ENCODE measurements around the gene JUND.
"Not testable (repeated sequence)": the region's sequence is repeated elsewhere in the genome, so short reads cannot be mapped to it uniquely, and the experiment has no call there.

The JUND gene

GRCh38 chr19:18281082-18282020, at the start of gene JUND:
TSS of gene JUND (minus strand) at chr19:18281622. CDS start at chr19:18281484, 138 bp downstream.
- DNase-seq (ENCODE audit: low read depth) = peak; percentile 96

- DNase-seq (ENCODE audit: low read depth) = no peak
Measured at GRCh38 chr19:18330868-18331267, 49.4 kb upstream of the JUND start.

GRCh38 chr19:18329035-18329376, 47.6 kb upstream of the JUND start:
- DNase-seq (ENCODE audit: low read depth) = no peak

- peak; percentile 83 for DNase-seq (ENCODE audit: low read depth)
Measured at GRCh38 chr19:18328340-18329034, 47.1 kb upstream of the JUND start.

GRCh38 chr19:18326772-18327171, 45.4 kb upstream of the JUND start:
- DNase-seq (ENCODE audit: low read depth) = no peak

- DNase-seq (ENCODE audit: low read depth) = not testable (repeated sequence)
Measured at GRCh38 chr19:18324373-18324731, 42.9 kb upstream of the JUND start.

- peak; percentile 99 for DNase-seq (ENCODE audit: low read depth)
Measured at GRCh38 chr19:18322759-18323460, 41.5 kb upstream of the JUND start, which contains the start of gene LSM4. TSS of gene LSM4 (minus strand) at chr19:18323076. CDS start at chr19:18323020, 56 bp downstream.

- DNase-seq (ENCODE audit: low read depth) = no peak
Measured at GRCh38 chr19:18322318-18322758, 40.9 kb upstream of the JUND start.

GRCh38 chr19:18321734-18322102, 40.3 kb upstream of the JUND start:
- DNase-seq (ENCODE audit: low read depth) = no peak

GRCh38 chr19:18320865-18321733, 39.7 kb upstream of the JUND start:
- DNase-seq (ENCODE audit: low read depth) = no peak

- DNase-seq (ENCODE audit: low read depth) = no peak
Measured at GRCh38 chr19:18319591-18320135, 38.2 kb upstream of the JUND start.

GRCh38 chr19:18317961-18318800, 36.8 kb upstream of the JUND start:
- no peak for DNase-seq (ENCODE audit: low read depth)

- no peak for DNase-seq (ENCODE audit: low read depth)
Measured at GRCh38 chr19:18313398-18313797, 32.0 kb upstream of the JUND start.

GRCh38 chr19:18312092-18312534, 30.7 kb upstream of the JUND start:
- DNase-seq (ENCODE audit: low read depth) = no peak

- no peak for DNase-seq (ENCODE audit: low read depth)
Measured at GRCh38 chr19:18311502-18312091, 30.2 kb upstream of the JUND start.

GRCh38 chr19:18310966-18311365, 29.5 kb upstream of the JUND start:
- no peak for DNase-seq (ENCODE audit: low read depth)

- DNase-seq (ENCODE audit: low read depth) = no peak
Measured at GRCh38 chr19:18310118-18310909, 28.9 kb upstream of the JUND start.

- DNase-seq (ENCODE audit: low read depth) = no peak
Measured at GRCh38 chr19:18309525-18310064, 28.2 kb upstream of the JUND start.

GRCh38 chr19:18308948-18309325, 27.5 kb upstream of the JUND start:
- DNase-seq (ENCODE audit: low read depth) = no peak

All from activated T-cell treated with anti-CD3 and anti-CD28 coated beads for 24 hours (primary cell).